Thoracic aorta (tissue), 2 donors: ENCODE data around the gene SLC44A1. TPM values are rescaled to one million over a fixed set of nuclear protein-coding genes. Genes with fewer than 3 reads are reported as not detected.
A peak's percentile ranks its signal among the peaks of the same experiment; 100 is the strongest.

ENCODE experiments used
- ATAC-seq: fragments of 150-250 bp; one replicate; pipeline ENCODE4 v1.8.0; 2017; ENCODE audit warnings: low read depth; ENCODE audit not compliant: insufficient number of reproducible peaks, low FRiP score
- DNase-seq: peaks from one replicate; pipeline ENCODE4 v3.0.0-alpha.2; 2020; ENCODE audit warnings: low spot score
- H3K27ac ChIP-seq, 2 donors: fragments of 200-600 bp; sonication (generic); 1 replicate in 1 of 2; 2 replicates in 1 of 2; pipeline ENCODE4 v1.5.1; 2016; ENCODE audit warnings: mild to moderate bottlenecking in 2 of 2, moderate library complexity in 2 of 2
- H3K27me3 ChIP-seq: fragments of 200-600 bp; sonication (generic); replicated peaks from 2 replicates; pipeline ENCODE4 v1.6.0; 2016; ENCODE audit warnings: mild to moderate bottlenecking; ENCODE audit not compliant: insufficient read depth
- H3K36me3 ChIP-seq: fragments of 200-600 bp; sonication (generic); one replicate; pipeline ENCODE4 v1.5.1; 2016
- H3K4me1 ChIP-seq, 2 donors: fragments of 200-600 bp; sonication (generic); 1 replicate in 1 of 2; 2 replicates in 1 of 2; pipeline versions ENCODE4 v1.5.1 to v1.6.0; 2016; ENCODE audit warnings: low read depth in 2 of 2, mild to moderate bottlenecking in 1 of 2; ENCODE audit not compliant: control insufficient read depth in 1 of 2
- H3K4me3 ChIP-seq: fragments of 200-600 bp; sonication (generic); 2 replicates; pipeline ENCODE4 v1.5.1; 2016; ENCODE audit warnings: mild to moderate bottlenecking
- H3K9me3 ChIP-seq: fragments of 200-600 bp; sonication (generic); 2 replicates; pipeline ENCODE4 v1.5.1; 2016
- total RNA-seq, 2 donors: library from RNA; depleted of rRNA; stranded (reverse); fragments of >200 nt; gene quantifications; one replicate each; pipeline versions ENCODE4 v1.1.0 to v1.2.3, GENCODE V29; 2016
- TF ChIP-seq, protein P1 (sequence below): fragments of 200-600 bp; sonication (generic); IDR thresholded peaks from one replicate; pipeline ENCODE4 v1.5.1; 2019; ENCODE audit warnings: antibody characterized with exemption

SLC44A1 gene
- 10 to 100 TPM; 33.9 to 58.8 TPM for total RNA-seq

DNA sequence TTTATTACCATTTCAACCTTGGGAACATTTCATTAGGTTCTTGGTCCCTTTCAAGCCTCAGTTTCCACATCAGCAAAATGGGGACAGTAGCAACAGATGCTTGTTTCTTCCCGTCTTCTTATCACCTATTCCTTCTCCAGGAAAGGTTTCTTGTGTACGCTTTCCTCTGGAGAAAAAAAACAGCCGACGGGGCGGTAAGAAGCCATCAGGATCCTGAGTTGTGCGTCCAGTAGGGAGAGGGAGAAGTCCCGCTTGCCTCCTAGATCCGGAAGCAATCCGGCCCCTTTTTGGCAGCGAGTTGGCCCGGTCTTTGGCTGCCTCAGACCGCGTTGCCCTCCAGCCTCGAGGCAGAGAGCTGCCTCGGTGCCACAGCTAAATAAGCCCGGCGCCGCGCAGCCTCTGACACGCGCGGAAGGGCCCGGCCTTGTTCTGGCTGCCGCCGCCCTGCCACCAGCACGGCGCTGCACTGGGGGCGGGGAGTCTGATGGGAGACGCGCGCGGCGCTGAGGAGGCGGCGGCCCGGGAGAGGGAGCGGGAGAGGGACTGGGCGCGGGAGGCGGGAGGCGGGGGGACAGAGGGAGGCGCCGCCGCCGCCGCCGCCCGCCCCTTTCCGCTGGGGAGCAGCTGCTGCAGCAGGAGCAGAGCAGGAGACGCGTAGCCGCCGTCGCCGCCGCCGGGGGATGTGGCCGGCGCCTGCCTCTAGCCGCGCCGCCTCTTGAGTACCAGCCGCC is at the start of gene SLC44A1:
Gene SLC44A1 (plus strand): TSS at position 649 of the 731 bp plus-strand sequence. CDS start 218 bp downstream, outside the sequence.
- H3K9me3 ChIP-seq: no peaks in the 10 kb centered on the region
- H3K36me3 ChIP-seq: no peaks in the 10 kb centered on the region
- peak within 1 kb of the TSS; percentile 69 to 87 for H3K27ac ChIP-seq
- peak within 1 kb of the TSS; percentile 90 for H3K4me3 ChIP-seq
- peaks cover 22 to 37% of the 10 kb centered on the region in 2 donors for H3K4me1 ChIP-seq
- TF ChIP-seq, protein P1, sequence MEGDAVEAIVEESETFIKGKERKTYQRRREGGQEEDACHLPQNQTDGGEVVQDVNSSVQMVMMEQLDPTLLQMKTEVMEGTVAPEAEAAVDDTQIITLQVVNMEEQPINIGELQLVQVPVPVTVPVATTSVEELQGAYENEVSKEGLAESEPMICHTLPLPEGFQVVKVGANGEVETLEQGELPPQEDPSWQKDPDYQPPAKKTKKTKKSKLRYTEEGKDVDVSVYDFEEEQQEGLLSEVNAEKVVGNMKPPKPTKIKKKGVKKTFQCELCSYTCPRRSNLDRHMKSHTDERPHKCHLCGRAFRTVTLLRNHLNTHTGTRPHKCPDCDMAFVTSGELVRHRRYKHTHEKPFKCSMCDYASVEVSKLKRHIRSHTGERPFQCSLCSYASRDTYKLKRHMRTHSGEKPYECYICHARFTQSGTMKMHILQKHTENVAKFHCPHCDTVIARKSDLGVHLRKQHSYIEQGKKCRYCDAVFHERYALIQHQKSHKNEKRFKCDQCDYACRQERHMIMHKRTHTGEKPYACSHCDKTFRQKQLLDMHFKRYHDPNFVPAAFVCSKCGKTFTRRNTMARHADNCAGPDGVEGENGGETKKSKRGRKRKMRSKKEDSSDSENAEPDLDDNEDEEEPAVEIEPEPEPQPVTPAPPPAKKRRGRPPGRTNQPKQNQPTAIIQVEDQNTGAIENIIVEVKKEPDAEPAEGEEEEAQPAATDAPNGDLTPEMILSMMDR: no peak
- H3K27me3 ChIP-seq: no peaks in the 10 kb centered on the region
- DNase-seq: peak; percentile 91
- peak; percentile 94 for ATAC-seq

DNA sequence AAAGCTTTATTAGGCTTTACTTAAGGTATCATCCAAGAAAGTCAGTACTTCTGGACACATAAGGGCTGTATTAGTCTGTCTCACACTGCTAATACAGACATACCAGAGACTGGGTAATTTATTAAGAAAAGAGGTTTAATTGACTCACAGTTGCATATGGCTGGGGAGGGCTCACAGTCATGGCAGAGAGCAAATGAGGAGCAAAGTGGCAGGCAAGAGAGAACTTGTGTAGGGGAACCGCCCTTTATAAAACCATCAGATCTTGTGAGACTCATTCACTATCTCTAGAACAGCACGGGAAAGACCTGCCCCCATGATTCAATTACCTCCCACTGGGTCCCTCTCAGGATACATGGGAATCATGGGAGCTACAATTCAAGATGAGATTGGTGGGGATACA is 49.2 kb upstream of the SLC44A1 start:
- H3K4me3 ChIP-seq: no peak overlapping the region
- no peaks in the 10 kb centered on the region for H3K36me3 ChIP-seq
- no peak for ATAC-seq

DNA sequence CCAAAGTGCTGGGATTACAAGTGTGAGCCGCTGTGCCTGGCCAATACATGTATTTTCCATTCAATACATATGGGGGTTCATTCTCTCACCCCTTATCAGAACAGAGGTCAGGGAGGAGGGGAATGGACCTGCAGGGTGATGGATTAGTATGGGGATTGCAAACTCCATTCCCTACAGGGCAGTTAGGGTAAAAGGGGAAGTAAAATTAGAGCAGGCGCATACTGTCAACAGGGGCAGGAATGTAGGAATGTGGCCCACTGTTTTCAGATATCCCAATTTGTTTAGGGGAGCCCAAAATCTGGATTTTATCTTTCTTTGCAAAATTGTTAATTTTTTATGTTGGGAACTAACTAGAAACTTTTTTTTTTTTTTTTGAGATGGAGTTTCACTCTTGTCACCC is 46.4 kb upstream of the SLC44A1 start:
- Histone ChIP-seq H3K9me3 (no peaks in the 10 kb centered on the region), H3K27ac (no peak overlapping the region), H3K27me3 (no peaks in the 10 kb centered on the region), H3K4me3 (no peak overlapping the region), H3K4me1 (no peaks in the 10 kb centered on the region), H3K36me3 (no peaks in the 10 kb centered on the region)
- no peak for DNase-seq
- ATAC-seq: no peak
- TF ChIP-seq, protein P1: no peak

More for the DNA sequence above, 49.2 kb upstream of the SLC44A1 start:
- TF ChIP-seq, protein P1: no peak
- H3K9me3 ChIP-seq: no peaks in the 10 kb centered on the region
- no peaks in the 10 kb centered on the region for H3K27me3 ChIP-seq
- DNase-seq: no peak
- H3K4me1 ChIP-seq: no peaks in the 10 kb centered on the region
- H3K27ac ChIP-seq: no peak overlapping the region

DNA sequence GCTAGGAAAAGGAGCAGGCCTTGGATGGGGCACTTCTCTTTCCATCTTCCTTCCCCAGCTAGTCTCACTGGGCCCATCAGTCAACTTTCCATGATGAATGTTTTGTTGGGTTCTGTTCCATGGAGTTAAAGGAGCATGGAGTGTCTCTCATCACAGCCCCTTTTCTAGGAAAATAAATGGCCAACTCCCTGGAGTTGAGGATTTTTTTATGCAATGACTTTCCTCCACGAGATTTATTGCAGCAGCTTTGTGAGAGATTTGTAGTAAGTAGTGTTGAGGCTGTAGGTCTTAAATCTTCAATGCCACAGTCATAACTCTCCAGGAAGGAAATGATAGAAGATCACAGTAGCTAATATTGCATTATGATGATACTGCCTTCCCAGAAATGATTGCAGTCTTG is 45.6 kb upstream of the SLC44A1 start:
- Histone ChIP-seq H3K36me3 (no peaks in the 10 kb centered on the region), H3K27me3 (no peaks in the 10 kb centered on the region), H3K27ac (no peak overlapping the region), H3K9me3 (no peaks in the 10 kb centered on the region), H3K4me1 (no peaks in the 10 kb centered on the region), H3K4me3 (no peak overlapping the region)
- ATAC-seq (no peak), DNase-seq (no peak)
- TF ChIP-seq, protein P1: no peak

DNA sequence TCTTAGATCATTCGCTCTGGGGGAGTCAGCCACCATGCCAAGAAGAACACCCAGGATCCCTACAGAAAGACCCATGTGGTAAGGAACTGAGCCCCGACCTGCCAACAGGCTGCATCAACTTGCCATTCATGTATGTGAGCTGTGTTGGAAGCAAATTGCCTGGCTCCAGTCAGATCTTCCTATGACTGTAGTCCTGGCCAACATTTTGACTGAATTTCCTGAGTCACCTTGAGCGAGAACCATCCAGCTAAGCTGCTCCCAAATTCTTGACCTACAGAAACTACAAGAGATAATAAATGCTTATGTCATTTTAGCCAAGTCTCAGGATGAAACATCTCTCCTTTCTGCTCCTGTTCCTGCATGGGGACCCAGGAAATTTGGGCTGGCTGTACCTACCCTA is 40.0 kb upstream of the SLC44A1 start:
- no peak for ATAC-seq
- H3K4me3 ChIP-seq: no peak overlapping the region
- peaks cover 2 to 27% of the 10 kb centered on the region in 2 donors for H3K4me1 ChIP-seq
- DNase-seq: no peak
- H3K9me3 ChIP-seq: no peaks in the 10 kb centered on the region
- TF ChIP-seq, protein P1: no peak
- H3K27me3 ChIP-seq: no peaks in the 10 kb centered on the region
- H3K36me3 ChIP-seq: no peaks in the 10 kb centered on the region
- no peak overlapping the region for H3K27ac ChIP-seq
